Neutrophil (primary cell): ENCODE measurements around the gene AGAP1.

Experiments used
- H3K27ac ChIP-seq: fragments of 200-600 bp; sonication (generic); 2 replicates; pipeline ENCODE4 v1.5.1; 2016; ENCODE audit warnings: mild to moderate bottlenecking, moderate library complexity
- H3K27me3 ChIP-seq: fragments of 200-600 bp; sonication (generic); 2 replicates; pipeline ENCODE4 v1.6.0; 2016; ENCODE audit warnings: mild to moderate bottlenecking
- H3K36me3 ChIP-seq: fragments of 200-600 bp; sonication (generic); 2 replicates; pipeline ENCODE4 v1.5.1; 2017
- H3K4me1 ChIP-seq, 2 experiments: fragments of 200-600 bp in 1 of 2; sonication (generic) in 1 of 2; 1 replicate in 1 of 2; 2 replicates in 1 of 2; pipeline versions ENCODE4 v1.5.1 to v1.6.1; 2013 to 2016; ENCODE audit warnings: low read depth in 1 of 2, low read length in 1 of 2, mild to moderate bottlenecking in 1 of 2, moderate library complexity in 1 of 2; ENCODE audit not compliant: control insufficient read depth in 1 of 2, insufficient read depth in 1 of 2
- H3K4me3 ChIP-seq, 2 experiments: fragments of 200-600 bp in 1 of 2; sonication (generic) in 1 of 2; 1 replicate in 1 of 2; 2 replicates in 1 of 2; pipeline ENCODE4 v1.5.1; 2013 to 2016; ENCODE audit warnings: low read depth in 1 of 2, low read length in 1 of 2, mild to moderate bottlenecking in 1 of 2, moderate library complexity in 1 of 2
- H3K9me3 ChIP-seq: fragments of 200-600 bp; sonication (generic); 2 replicates; pipeline ENCODE4 v1.5.1; 2016
- TF ChIP-seq, protein P1 (sequence below): fragments of 200-600 bp; sonication (generic); IDR thresholded peaks from 2 replicates; pipeline ENCODE4 v1.5.1; 2016; ENCODE audit warnings: antibody characterized with exemption

AGAP1 gene

DNA sequence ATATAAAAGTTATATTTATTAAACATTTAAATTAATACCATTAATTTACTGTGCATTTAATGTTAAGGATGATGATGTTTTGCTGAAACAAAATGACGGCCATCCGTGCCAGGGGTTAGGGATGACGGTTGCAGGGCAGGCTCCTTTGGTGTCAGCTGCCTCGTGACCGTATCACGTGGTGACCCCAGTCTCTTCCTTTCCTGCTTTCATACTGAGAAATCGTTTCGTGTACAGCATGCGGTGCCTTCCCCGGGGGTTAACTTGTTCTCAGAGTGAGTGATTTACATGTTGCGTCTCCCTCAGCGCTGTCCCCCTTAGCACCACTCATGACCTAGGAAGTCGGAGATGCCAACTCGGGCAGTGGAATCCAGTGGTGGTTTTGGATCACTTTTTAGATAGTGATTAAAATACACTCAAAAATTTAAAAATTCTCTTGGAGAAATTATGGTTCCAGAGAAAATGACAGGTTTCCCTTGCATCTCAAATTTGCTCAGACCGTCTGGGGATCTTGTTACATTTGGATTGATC is 383.5 kb downstream of the AGAP1 start:
- TF ChIP-seq, protein P1, sequence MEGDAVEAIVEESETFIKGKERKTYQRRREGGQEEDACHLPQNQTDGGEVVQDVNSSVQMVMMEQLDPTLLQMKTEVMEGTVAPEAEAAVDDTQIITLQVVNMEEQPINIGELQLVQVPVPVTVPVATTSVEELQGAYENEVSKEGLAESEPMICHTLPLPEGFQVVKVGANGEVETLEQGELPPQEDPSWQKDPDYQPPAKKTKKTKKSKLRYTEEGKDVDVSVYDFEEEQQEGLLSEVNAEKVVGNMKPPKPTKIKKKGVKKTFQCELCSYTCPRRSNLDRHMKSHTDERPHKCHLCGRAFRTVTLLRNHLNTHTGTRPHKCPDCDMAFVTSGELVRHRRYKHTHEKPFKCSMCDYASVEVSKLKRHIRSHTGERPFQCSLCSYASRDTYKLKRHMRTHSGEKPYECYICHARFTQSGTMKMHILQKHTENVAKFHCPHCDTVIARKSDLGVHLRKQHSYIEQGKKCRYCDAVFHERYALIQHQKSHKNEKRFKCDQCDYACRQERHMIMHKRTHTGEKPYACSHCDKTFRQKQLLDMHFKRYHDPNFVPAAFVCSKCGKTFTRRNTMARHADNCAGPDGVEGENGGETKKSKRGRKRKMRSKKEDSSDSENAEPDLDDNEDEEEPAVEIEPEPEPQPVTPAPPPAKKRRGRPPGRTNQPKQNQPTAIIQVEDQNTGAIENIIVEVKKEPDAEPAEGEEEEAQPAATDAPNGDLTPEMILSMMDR, result no peak
- Histone ChIP-seq H3K27me3 (no peaks in the 10 kb centered on the region), H3K4me3 (no peak overlapping the region), H3K27ac (no peak overlapping the region), H3K4me1 (no peaks in the 10 kb centered on the region), H3K36me3 (no peaks in the 10 kb centered on the region), H3K9me3 (no peaks in the 10 kb centered on the region)

DNA sequence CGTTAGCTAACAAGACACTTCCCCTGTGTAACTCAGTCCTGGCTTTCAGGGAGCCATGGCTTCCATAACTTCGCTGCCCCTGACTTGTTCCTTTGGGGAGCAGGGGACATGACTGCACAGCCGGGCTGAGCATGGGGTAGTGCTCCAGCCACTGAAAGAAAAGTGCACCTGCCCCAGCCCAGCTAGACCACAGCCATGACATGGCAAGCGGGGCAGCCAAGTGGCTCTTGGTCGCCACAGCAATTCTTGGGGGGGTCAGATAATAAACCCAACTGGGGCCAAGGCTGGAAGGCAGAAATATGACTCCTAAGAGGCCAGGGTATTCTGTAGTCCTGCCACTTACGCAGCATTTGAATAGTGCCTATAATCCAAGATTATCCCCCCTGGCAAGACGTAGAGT is 385.3 kb downstream of the AGAP1 start:
- H3K27ac ChIP-seq, result no peak overlapping the region
- H3K27me3 ChIP-seq, result no peaks in the 10 kb centered on the region
- TF ChIP-seq, protein P1, result no peak
- H3K9me3 ChIP-seq, result no peaks in the 10 kb centered on the region
- H3K36me3 ChIP-seq, result no peaks in the 10 kb centered on the region
- H3K4me1 ChIP-seq, result no peaks in the 10 kb centered on the region
- H3K4me3 ChIP-seq, result no peak overlapping the region

DNA sequence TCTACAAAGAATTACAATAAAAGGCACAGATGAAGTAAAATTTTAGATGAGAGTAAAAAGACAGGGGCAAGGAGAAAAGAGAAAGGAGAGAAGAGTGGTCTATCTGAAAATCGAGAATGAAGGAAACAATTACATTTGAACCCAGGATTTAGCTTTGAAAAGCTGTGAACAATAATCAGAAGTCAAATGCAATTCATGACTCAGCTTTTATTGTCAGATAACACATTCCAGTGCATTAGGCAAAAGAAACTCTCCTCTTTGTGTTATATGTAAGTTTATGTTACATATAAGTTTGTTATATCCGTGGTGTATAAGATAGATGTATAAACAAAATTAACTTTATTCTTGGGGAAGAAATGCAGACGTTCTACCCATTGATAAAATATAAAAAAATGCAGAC is 389.8 kb downstream of the AGAP1 start:
- no peak overlapping the region for H3K4me3 ChIP-seq
- H3K4me1 ChIP-seq, result no peaks in the 10 kb centered on the region
- no peak overlapping the region for H3K27ac ChIP-seq
- TF ChIP-seq, protein P1, result no peak
- H3K9me3 ChIP-seq, result no peaks in the 10 kb centered on the region
- H3K27me3 ChIP-seq, result no peaks in the 10 kb centered on the region
- no peaks in the 10 kb centered on the region for H3K36me3 ChIP-seq

DNA sequence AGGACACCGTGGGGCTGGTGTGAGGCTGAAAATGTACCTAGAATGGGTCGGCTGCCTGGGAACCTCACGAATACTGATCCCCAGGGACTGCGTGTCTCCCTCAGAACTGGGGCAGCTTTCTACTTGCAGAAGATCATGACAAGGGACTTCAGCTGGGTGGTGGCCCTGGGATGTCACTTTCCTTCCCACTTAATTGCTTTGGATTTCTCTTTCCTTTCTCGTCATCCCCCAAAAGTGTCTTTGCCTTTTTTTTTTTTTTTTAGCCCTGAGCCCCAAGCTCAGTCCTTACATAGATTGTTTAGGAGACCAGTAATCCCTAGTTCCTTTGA is 395.4 kb downstream of the AGAP1 start:
- H3K27ac ChIP-seq, result no peak overlapping the region
- H3K4me3 ChIP-seq, result no peak overlapping the region
- TF ChIP-seq, protein P1, result no peak
- no peaks in the 10 kb centered on the region for H3K36me3 ChIP-seq
- H3K27me3 ChIP-seq, result no peaks in the 10 kb centered on the region
- no peaks in the 10 kb centered on the region for H3K4me1 ChIP-seq
- H3K9me3 ChIP-seq, result no peaks in the 10 kb centered on the region

DNA sequence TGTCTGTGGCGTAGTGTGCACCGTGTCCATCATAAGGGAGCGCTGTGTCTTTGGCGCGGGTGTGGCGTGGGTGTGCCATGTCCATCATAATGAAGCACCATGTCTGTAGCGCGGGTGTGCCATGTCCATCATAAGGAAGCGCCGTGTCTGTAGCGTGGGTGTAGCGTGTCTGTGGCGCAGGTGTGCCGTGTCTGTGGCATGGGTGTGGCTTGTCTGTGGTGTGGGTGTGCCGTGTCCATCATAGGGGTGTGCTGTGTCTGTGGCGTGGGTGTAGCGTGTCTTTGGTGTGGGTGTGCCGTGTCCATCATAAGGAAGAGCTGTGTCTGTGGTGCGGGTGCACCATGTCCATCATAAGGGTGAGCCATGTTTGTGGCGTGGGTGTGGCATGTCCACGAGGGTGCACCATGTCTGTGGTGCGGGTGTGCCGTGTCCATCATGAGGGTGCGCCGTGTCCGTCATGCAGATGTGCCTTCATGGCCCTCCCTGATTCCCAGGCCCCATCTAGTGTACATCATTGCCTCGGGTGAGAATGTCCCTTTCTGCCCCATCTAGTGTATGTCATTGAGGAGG is 399.4 kb downstream of the AGAP1 start:
- Histone ChIP-seq H3K9me3 (no peaks in the 10 kb centered on the region), H3K4me1 (no peaks in the 10 kb centered on the region), H3K27me3 (no peaks in the 10 kb centered on the region), H3K36me3 (no peaks in the 10 kb centered on the region), H3K27ac (no peak overlapping the region), H3K4me3 (no peak overlapping the region)
- TF ChIP-seq, protein P1, result no peak

DNA sequence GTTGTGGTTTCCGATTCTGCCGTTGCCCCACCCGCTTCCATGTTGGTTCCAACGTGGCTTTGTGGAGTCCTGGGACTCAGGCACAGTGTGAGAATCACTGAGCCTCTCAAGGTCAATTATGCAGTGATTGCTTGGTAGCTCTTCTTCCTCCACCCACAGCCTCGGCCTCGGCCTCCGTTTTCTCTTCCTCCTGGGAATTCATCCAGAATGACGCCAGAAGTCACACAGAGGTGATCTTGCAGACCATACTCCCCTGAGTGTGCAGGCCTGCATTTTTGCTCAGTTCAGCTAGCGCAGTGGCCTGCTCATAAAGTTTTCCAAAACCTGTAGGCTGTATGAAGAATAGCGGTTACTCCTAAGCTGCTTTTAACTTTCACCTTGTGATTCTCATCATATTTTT is 401.0 kb downstream of the AGAP1 start:
- no peak overlapping the region for H3K27ac ChIP-seq
- H3K9me3 ChIP-seq, result no peaks in the 10 kb centered on the region
- H3K36me3 ChIP-seq, result no peaks in the 10 kb centered on the region
- H3K27me3 ChIP-seq, result no peaks in the 10 kb centered on the region
- TF ChIP-seq, protein P1, result no peak
- H3K4me3 ChIP-seq, result no peak overlapping the region
- H3K4me1 ChIP-seq, result no peaks in the 10 kb centered on the region
